BJ (cell line): ENCODE results near the gene MXD1. TPM values are rescaled to one million over a fixed set of nuclear protein-coding genes. Genes with fewer than 3 reads are reported as not detected.

ENCODE experiments used
- CTCF ChIA-PET: fragments of 350-600 bp; formaldehyde crosslinking; extraction: SDS; loops from one replicate; lab custom pipeline; 2021; ENCODE audit warnings: antibody characterized with exemption, inconsistent platforms; lab: Yijun Ruan, JAX
- POLR2A ChIA-PET: fragments of 300-600 bp; sonication (Branson Sonifier 250); formaldehyde crosslinking; extraction: SDS; loops from one replicate; lab custom pipeline; 2021; ENCODE audit warnings: antibody characterized with exemption; lab: Charles Lee
- DNase-seq: peaks from one replicate; pipeline ENCODE4 v3.0.0-alpha.2; 2011; ENCODE audit warnings: low read depth
- H3K27me3 ChIP-seq: 2 replicates; pipeline ENCODE4 v1.6.0; 2011; ENCODE audit warnings: low read length; ENCODE audit not compliant: control insufficient read depth, insufficient read depth
- H3K36me3 ChIP-seq: 2 replicates; pipeline ENCODE4 v1.5.1; 2011; ENCODE audit warnings: low read length; ENCODE audit not compliant: control insufficient read depth, insufficient read depth
- H3K4me3 ChIP-seq: 2 replicates; pipeline ENCODE4 v1.5.1; 2011; ENCODE audit warnings: low read depth, mild to moderate bottlenecking, control low read depth, low read length
- polyA plus RNA-seq: library from polyadenylated mRNA; depleted of rRNA; stranded (reverse); fragments of >200 nt; gene quantifications from 2 replicates; pipeline ENCODE4 v1.2.3, GENCODE V29; 2011
- TF ChIP-seq, protein P1 (sequence below): IDR thresholded peaks from 2 replicates; pipeline ENCODE4 v1.5.1; 2011; ENCODE audit warnings: low read depth, mild to moderate bottlenecking, control low read depth, inconsistent platforms, low read length, moderate library complexity; ENCODE audit not compliant: insufficient read depth

MXD1 gene
- polyA plus RNA-seq, 1 experiment, result 3.9 TPM

GRCh38 chr2:69939722-69940121 lies 24.8 kb downstream of the MXD1 start:
- TF ChIP-seq, protein P1, sequence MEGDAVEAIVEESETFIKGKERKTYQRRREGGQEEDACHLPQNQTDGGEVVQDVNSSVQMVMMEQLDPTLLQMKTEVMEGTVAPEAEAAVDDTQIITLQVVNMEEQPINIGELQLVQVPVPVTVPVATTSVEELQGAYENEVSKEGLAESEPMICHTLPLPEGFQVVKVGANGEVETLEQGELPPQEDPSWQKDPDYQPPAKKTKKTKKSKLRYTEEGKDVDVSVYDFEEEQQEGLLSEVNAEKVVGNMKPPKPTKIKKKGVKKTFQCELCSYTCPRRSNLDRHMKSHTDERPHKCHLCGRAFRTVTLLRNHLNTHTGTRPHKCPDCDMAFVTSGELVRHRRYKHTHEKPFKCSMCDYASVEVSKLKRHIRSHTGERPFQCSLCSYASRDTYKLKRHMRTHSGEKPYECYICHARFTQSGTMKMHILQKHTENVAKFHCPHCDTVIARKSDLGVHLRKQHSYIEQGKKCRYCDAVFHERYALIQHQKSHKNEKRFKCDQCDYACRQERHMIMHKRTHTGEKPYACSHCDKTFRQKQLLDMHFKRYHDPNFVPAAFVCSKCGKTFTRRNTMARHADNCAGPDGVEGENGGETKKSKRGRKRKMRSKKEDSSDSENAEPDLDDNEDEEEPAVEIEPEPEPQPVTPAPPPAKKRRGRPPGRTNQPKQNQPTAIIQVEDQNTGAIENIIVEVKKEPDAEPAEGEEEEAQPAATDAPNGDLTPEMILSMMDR, result no peak

DNA sequence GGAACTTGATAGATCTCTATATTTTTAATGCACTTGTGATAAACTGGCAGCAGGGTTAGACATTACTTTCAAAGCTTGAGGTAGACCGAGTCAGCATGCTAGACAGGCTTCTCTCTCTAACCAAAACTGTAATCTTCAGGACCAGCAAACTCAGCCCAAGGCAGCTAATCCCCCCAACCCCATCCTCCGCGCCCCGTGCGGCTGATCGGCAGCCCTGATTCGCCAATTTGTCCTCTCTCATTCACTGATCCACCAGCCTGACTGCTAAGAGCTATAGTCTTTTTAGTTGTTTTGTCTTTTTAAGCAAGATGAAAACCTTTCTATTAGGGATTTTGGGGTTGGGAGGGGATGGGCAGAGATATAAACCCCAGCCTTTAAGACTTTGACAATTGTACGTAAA lies 25.8 kb downstream of the MXD1 start:
- DNase-seq, result no peak
- Histone ChIP-seq H3K4me3 (no peak overlapping the region), H3K36me3 (peaks cover 23% of the 10 kb centered on the region), H3K27me3 (no peaks in the 10 kb centered on the region)
- TF ChIP-seq, protein P1, result no peak
- CTCF ChIA-PET, result no interaction called here
- POLR2A ChIA-PET, result no interaction called here

More at GRCh38 chr2:69939722-69940121, 24.8 kb downstream of the MXD1 start:
- ChIA-PET POLR2A (no interaction called here), CTCF (interaction anchor here (0.6 kb wide), 1 partner anchor 122 kb away, joined by 3 read pairs; no protein-coding TSS in a partner anchor)
- H3K4me3 ChIP-seq, result no peak overlapping the region
- DNase-seq, result no peak
- peaks cover 24% of the 10 kb centered on the region for H3K36me3 ChIP-seq
- no peaks in the 10 kb centered on the region for H3K27me3 ChIP-seq

GRCh38 chr2:69943000-69943842 lies 28.3 kb downstream of the MXD1 start:
- TF ChIP-seq, protein P1, result no peak
- ChIA-PET CTCF (no interaction called here), POLR2A (no interaction called here)
- no peak for DNase-seq
- Histone ChIP-seq H3K27me3 (no peaks in the 10 kb centered on the region), H3K36me3 (peaks cover 8% of the 10 kb centered on the region), H3K4me3 (no peak overlapping the region)

- H3K27me3 ChIP-seq, result no peaks in the 10 kb centered on the region
- DNase-seq, result no peak
- ChIA-PET CTCF (no interaction called here), POLR2A (no interaction called here)
- TF ChIP-seq, protein P1, result no peak
- no peak overlapping the region for H3K4me3 ChIP-seq
- peaks cover 6% of the 10 kb centered on the region for H3K36me3 ChIP-seq
Measured at GRCh38 chr2:69943843-69944525, 29.1 kb downstream of the MXD1 start.

- ChIA-PET CTCF (no interaction called here), POLR2A (no interaction called here)
- TF ChIP-seq, protein P1, result no peak
- Histone ChIP-seq H3K36me3 (peaks cover 4% of the 10 kb centered on the region), H3K27me3 (no peaks in the 10 kb centered on the region), H3K4me3 (no peak overlapping the region)
- DNase-seq, result no peak
Measured at GRCh38 chr2:69944756-69945155, 29.8 kb downstream of the MXD1 start.
